Measurements from ENCODE around the gene CHRNA9.

DNA sequence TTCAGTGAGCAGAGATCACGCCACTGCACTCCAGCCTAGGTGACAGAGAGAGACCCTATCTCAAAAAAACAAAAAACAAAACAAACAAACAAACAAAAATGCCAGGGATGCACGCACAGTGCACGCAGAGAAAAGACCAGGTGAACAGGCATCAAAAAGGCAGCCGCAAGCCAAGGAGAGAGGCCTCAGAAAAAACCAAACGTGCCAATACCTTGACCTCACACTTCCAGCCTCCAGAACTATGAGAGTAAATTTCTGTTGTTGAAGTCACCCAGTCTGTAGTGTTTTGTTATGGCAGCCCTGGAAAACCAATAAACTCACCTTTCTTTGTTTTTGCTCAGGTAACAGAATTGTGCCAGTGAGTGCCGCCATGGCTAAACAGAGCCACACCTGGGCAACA lies 66.0 kb downstream of the CHRNA9 start:
- TF ChIP-seq, protein P1, sequence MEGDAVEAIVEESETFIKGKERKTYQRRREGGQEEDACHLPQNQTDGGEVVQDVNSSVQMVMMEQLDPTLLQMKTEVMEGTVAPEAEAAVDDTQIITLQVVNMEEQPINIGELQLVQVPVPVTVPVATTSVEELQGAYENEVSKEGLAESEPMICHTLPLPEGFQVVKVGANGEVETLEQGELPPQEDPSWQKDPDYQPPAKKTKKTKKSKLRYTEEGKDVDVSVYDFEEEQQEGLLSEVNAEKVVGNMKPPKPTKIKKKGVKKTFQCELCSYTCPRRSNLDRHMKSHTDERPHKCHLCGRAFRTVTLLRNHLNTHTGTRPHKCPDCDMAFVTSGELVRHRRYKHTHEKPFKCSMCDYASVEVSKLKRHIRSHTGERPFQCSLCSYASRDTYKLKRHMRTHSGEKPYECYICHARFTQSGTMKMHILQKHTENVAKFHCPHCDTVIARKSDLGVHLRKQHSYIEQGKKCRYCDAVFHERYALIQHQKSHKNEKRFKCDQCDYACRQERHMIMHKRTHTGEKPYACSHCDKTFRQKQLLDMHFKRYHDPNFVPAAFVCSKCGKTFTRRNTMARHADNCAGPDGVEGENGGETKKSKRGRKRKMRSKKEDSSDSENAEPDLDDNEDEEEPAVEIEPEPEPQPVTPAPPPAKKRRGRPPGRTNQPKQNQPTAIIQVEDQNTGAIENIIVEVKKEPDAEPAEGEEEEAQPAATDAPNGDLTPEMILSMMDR (IDR thresholded peaks at IDR 0.05), result no peak
- TF ChIP-seq POLR2AphosphoS5 (IDR thresholded peaks at IDR 0.05; ENCODE audit: insufficient read depth in 1 of 2, low read depth in 1 of 2), result no peak

All from vagina (tissue), 2 donors.